ENCODE results near the gene KMT2B. TPM values are rescaled to one million over a fixed set of nuclear protein-coding genes. Genes with fewer than 3 reads are reported as not detected.

KMT2B gene, protein sequence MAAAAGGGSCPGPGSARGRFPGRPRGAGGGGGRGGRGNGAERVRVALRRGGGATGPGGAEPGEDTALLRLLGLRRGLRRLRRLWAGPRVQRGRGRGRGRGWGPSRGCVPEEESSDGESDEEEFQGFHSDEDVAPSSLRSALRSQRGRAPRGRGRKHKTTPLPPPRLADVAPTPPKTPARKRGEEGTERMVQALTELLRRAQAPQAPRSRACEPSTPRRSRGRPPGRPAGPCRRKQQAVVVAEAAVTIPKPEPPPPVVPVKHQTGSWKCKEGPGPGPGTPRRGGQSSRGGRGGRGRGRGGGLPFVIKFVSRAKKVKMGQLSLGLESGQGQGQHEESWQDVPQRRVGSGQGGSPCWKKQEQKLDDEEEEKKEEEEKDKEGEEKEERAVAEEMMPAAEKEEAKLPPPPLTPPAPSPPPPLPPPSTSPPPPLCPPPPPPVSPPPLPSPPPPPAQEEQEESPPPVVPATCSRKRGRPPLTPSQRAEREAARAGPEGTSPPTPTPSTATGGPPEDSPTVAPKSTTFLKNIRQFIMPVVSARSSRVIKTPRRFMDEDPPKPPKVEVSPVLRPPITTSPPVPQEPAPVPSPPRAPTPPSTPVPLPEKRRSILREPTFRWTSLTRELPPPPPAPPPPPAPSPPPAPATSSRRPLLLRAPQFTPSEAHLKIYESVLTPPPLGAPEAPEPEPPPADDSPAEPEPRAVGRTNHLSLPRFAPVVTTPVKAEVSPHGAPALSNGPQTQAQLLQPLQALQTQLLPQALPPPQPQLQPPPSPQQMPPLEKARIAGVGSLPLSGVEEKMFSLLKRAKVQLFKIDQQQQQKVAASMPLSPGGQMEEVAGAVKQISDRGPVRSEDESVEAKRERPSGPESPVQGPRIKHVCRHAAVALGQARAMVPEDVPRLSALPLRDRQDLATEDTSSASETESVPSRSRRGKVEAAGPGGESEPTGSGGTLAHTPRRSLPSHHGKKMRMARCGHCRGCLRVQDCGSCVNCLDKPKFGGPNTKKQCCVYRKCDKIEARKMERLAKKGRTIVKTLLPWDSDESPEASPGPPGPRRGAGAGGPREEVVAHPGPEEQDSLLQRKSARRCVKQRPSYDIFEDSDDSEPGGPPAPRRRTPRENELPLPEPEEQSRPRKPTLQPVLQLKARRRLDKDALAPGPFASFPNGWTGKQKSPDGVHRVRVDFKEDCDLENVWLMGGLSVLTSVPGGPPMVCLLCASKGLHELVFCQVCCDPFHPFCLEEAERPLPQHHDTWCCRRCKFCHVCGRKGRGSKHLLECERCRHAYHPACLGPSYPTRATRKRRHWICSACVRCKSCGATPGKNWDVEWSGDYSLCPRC (N-terminal part only)
- 36.6 TPM for total RNA-seq
- long read RNA-seq, partial matches to known transcripts = 21 of 23 reads
- long read RNA-seq, other reads (novel, unspliced or antisense) = 2 of 23 reads

- peaks cover 26% of the 10 kb centered on the region for H3K36me3 ChIP-seq
- intact Hi-C loops (cut with DNase I) = no loop called here
- H3K4me3 ChIP-seq = peak within 1 kb of the TSS; percentile 94
- peak; percentile 78 for ATAC-seq
- no peak for DNase-seq
- H3K27me3 ChIP-seq = no peaks in the 10 kb centered on the region
- H3K4me1 ChIP-seq = peaks cover 24% of the 10 kb centered on the region
- no peak for TF ChIP-seq CTCF (IDR thresholded peaks at IDR 0.05)
- H3K27ac ChIP-seq = peak within 1 kb of the TSS; percentile 85
- no peaks in the 10 kb centered on the region for H3K9me3 ChIP-seq
These were observed at the start of gene KMT2B for GRCh38 chr19:35717665-35718344. Gene KMT2B (plus strand): TSS chr19:35718003. CDS start chr19:35718019, 16 bp downstream.

GRCh38 chr19:35669566-35669965 lies 48.2 kb upstream of the KMT2B start:
- H3K4me1 ChIP-seq = no peaks in the 10 kb centered on the region
- ATAC-seq (no peak), DNase-seq (no peak)
- no peak overlapping the region for H3K27ac ChIP-seq
- no peaks in the 10 kb centered on the region for H3K9me3 ChIP-seq
- TF ChIP-seq CTCF (IDR thresholded peaks at IDR 0.05) = no peak
- H3K36me3 ChIP-seq = no peaks in the 10 kb centered on the region
- H3K4me3 ChIP-seq = no peak overlapping the region
- intact Hi-C loops (cut with DNase I) = no loop called here
- peaks cover 13% of the 10 kb centered on the region for H3K27me3 ChIP-seq

GRCh38 chr19:35669974-35670373 lies 47.8 kb upstream of the KMT2B start:
- no peak for ATAC-seq

DNA sequence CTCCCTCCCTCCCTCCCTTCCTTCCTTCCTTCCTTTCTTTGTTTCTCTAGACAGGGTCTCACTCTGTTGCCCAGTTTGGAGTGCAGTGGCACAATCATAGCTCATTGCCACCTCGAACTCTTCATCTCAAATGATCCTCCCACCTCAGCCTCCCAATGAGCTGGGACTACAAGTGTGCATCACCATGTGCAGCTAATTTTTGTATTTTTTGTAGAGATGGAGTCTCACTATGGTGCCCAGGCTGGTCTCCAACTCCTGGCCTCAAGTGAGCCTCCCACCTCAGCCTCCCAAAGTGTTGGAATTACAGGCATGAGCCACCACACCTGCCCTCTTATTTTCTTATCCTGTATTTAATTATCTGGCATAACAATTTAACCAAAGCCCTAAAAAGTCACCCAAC lies 47.1 kb upstream of the KMT2B start:
- Histone ChIP-seq H3K9me3 (no peaks in the 10 kb centered on the region), H3K4me3 (no peak overlapping the region), H3K36me3 (no peaks in the 10 kb centered on the region), H3K27ac (no peak overlapping the region), H3K27me3 (peaks cover 13% of the 10 kb centered on the region), H3K4me1 (no peaks in the 10 kb centered on the region)
- no peak for ATAC-seq
- intact Hi-C loops (cut with DNase I) = no loop called here
- no peak for TF ChIP-seq CTCF (IDR thresholded peaks at IDR 0.05)
- DNase-seq = no peak

More at GRCh38 chr19:35669974-35670373, 47.8 kb upstream of the KMT2B start:
- intact Hi-C loops (cut with DNase I) = no loop called here
- H3K4me1 ChIP-seq = no peaks in the 10 kb centered on the region
- no peaks in the 10 kb centered on the region for H3K36me3 ChIP-seq
- TF ChIP-seq CTCF (IDR thresholded peaks at IDR 0.05) = no peak
- H3K9me3 ChIP-seq = no peaks in the 10 kb centered on the region
- H3K4me3 ChIP-seq = no peak overlapping the region
- H3K27me3 ChIP-seq = peaks cover 13% of the 10 kb centered on the region
- H3K27ac ChIP-seq = no peak overlapping the region
- DNase-seq = no peak

DNA sequence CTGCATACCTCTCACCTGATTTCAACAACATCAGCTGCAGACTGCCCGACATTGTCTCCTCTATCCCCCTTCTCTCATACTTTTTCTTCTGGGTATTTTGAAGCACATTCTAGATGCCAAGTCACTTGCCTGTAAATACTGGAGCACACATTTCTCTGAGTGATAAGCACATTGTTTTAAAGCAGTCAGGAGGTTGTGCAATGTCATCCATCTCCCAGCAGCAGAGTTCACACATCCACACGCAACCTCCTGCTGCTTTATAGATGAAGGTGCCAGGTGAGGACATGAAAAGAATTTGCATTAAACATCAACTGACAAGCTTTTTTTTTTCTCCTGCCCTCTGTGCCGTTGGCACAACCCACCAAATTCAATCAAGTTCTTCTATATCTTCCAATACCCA lies 46.0 kb upstream of the KMT2B start:
- no peak for ATAC-seq
- TF ChIP-seq CTCF (IDR thresholded peaks at IDR 0.05) = no peak
- intact Hi-C loops (cut with DNase I) = no loop called here
- Histone ChIP-seq H3K36me3 (no peaks in the 10 kb centered on the region), H3K4me3 (no peak overlapping the region), H3K9me3 (no peaks in the 10 kb centered on the region), H3K27ac (no peak overlapping the region), H3K4me1 (no peaks in the 10 kb centered on the region), H3K27me3 (peaks cover 13% of the 10 kb centered on the region)
- no peak for DNase-seq

Data from upper lobe of right lung (tissue), 1 donor.